Endothelial cell of umbilical vein (primary cell): ENCODE measurements around the gene NSD1. TPM values are rescaled to one million over a fixed set of nuclear protein-coding genes. Genes with fewer than 3 reads are reported as not detected.

Source experiments
- BruUV-seq: library from RNA; stranded (reverse); fragments of 400-500 nt; replicated peaks from 2 replicates; lab custom pipeline; 2021; lab: Mats Ljungman, UMichigan
- CTCF ChIA-PET: fragments of 300-600, 350-600 bp; sonication (Branson Sonifier 250); formaldehyde crosslinking; loops from one replicate; lab custom pipeline; 2021; ENCODE audit warnings: antibody characterized with exemption, inconsistent platforms; lab: Charles Lee
- POLR2A ChIA-PET: fragments of 300-600, 350-600 bp; sonication (Branson Sonifier 250); formaldehyde crosslinking; loops from one replicate; lab custom pipeline; 2021; ENCODE audit warnings: antibody characterized with exemption, inconsistent platforms; lab: Charles Lee
- DNase-seq: peaks from one replicate; pipeline ENCODE4 v3.0.0-alpha.2; 2011; ENCODE audit warnings: low read depth, low spot score
- FAIRE-seq: peaks from 2 replicates; lab custom pipeline; 2011; peaks lifted over from hg19 to GRCh38; lab: Jason Lieb, UNC
- H2AFZ ChIP-seq: 2 replicates; pipeline ENCODE4 v1.6.0; 2012; ENCODE audit warnings: low read depth, low read length, control low read depth, inconsistent platforms
- H3K27ac ChIP-seq: 2 replicates; pipeline ENCODE4 v1.5.1; 2011; ENCODE audit warnings: low read depth, mild to moderate bottlenecking, control low read depth, low read length, moderate library complexity; ENCODE audit not compliant: insufficient read depth
- H3K27me3 ChIP-seq, 2 experiments: 2 replicates each; pipeline versions ENCODE4 v1.6.0 to v1.6.1; 2011; ENCODE audit warnings: low read length in 2 of 2, mixed read lengths in 1 of 2; ENCODE audit not compliant: control insufficient read depth in 2 of 2, insufficient read depth in 2 of 2
- H3K36me3 ChIP-seq, 2 experiments: 2 replicates in 1 of 2; 3 replicates in 1 of 2; pipeline ENCODE4 v1.5.1; 2011; ENCODE audit warnings: low read length in 2 of 2, mild to moderate bottlenecking in 1 of 2, moderate library complexity in 1 of 2; ENCODE audit not compliant: control insufficient read depth in 2 of 2, insufficient read depth in 2 of 2; ENCODE audit errors: extremely low read depth in 1 of 2
- H3K4me1 ChIP-seq: 3 replicates; pipeline ENCODE4 v1.5.1; 2011; ENCODE audit warnings: mild to moderate bottlenecking, low read length; ENCODE audit not compliant: control insufficient read depth, insufficient read depth; ENCODE audit errors: extremely low read depth
- H3K4me2 ChIP-seq: 2 replicates; pipeline ENCODE4 v1.6.1; 2011; ENCODE audit warnings: low read length, control low read depth, mixed read lengths; ENCODE audit not compliant: insufficient read depth
- H3K4me3 ChIP-seq, 3 experiments: fragments of 200-600 bp in 1 of 3; sonication (generic), shearing (Covaris generic) in 1 of 3; replicated peaks in 1 of 3; 2 replicates each; pipeline ENCODE4 v1.5.1; 2011 to 2016; ENCODE audit warnings: control low read depth in 3 of 3, low read length in 3 of 3, mild to moderate bottlenecking in 2 of 3, inconsistent platforms in 1 of 3, low read depth in 1 of 3, moderate library complexity in 1 of 3; ENCODE audit not compliant: insufficient read depth in 1 of 3
- H3K79me2 ChIP-seq: 2 replicates; pipeline ENCODE4 v1.6.0; 2012; ENCODE audit warnings: low read length, inconsistent platforms; ENCODE audit not compliant: control insufficient read depth, insufficient read depth
- H3K9ac ChIP-seq: replicated peaks from 2 replicates; pipeline ENCODE3; 2011; ENCODE audit warnings: low read length, control low read depth; ENCODE audit not compliant: insufficient read depth; ENCODE audit errors: extremely low read depth
- H3K9me1 ChIP-seq: replicated peaks from 3 replicates; pipeline ENCODE4 v1.6.0; 2011; ENCODE audit warnings: mild to moderate bottlenecking, low read length; ENCODE audit not compliant: control insufficient read depth, insufficient read depth; ENCODE audit errors: extremely low read depth
- H3K9me3 ChIP-seq: replicated peaks from 2 replicates; pipeline ENCODE4 v1.5.1; 2012; ENCODE audit warnings: low read length, inconsistent platforms; ENCODE audit not compliant: control insufficient read depth, insufficient read depth
- H4K20me1 ChIP-seq: replicated peaks from 2 replicates; pipeline ENCODE3; 2011; ENCODE audit warnings: mild to moderate bottlenecking, low read length; ENCODE audit not compliant: control insufficient read depth, insufficient read depth; ENCODE audit errors: extremely low read depth
- EZH2 ChIP-seq: IDR thresholded peaks from 2 replicates; pipeline ENCODE4 v1.6.1; 2012; ENCODE audit warnings: borderline replicate concordance, low read depth, mild to moderate bottlenecking, moderate library complexity, low read length, inconsistent platforms; ENCODE audit not compliant: severe bottlenecking
- FOS ChIP-seq: IDR thresholded peaks from 2 replicates; pipeline ENCODE4 v1.6.1; 2011; ENCODE audit warnings: mild to moderate bottlenecking, low read length, moderate library complexity, borderline replicate concordance; ENCODE audit not compliant: insufficient read depth
- GATA2 ChIP-seq: IDR thresholded peaks from 2 replicates; pipeline ENCODE4 v1.7.0; 2011; ENCODE audit warnings: low read depth, mild to moderate bottlenecking, moderate library complexity, mixed read lengths, low read length; ENCODE audit not compliant: insufficient read length, insufficient read depth
- JUN ChIP-seq: IDR thresholded peaks from 2 replicates; pipeline ENCODE4 v1.6.1; 2011; ENCODE audit warnings: borderline replicate concordance, low read depth; ENCODE audit not compliant: insufficient read length, insufficient read depth
- MYC ChIP-seq: IDR thresholded peaks from one replicate; pipeline ENCODE4 v1.6.1; 2011; ENCODE audit warnings: mild to moderate bottlenecking, low read depth, low read length
- POLR2A ChIP-seq: IDR thresholded peaks from 2 replicates; pipeline ENCODE4 v1.6.1; 2012; ENCODE audit warnings: low read depth, mild to moderate bottlenecking, control low read depth, low read length
- POLR2AphosphoS5 ChIP-seq: IDR thresholded peaks from 2 replicates; pipeline ENCODE4 v1.6.1; 2012; ENCODE audit warnings: low read depth, mild to moderate bottlenecking, control low read depth, low read length, moderate library complexity; ENCODE audit not compliant: insufficient read depth
- dilution Hi-C: fragments of 300-500 bp; cut with MboI; formaldehyde crosslinking; loops from one replicate; pipeline ENCODE4 v1.15.0; 2019; ENCODE audit warnings: low sequenced_read_pairs; ENCODE audit not compliant: extremely low pct_ligation_motif_present
- intact Hi-C: fragments of 100-400 bp; cut with micrococcal nuclease; formaldehyde crosslinking; loops from one replicate; pipeline ENCODE4 v1.10.0; 2022
- polyA plus RNA-seq, 4 experiments: library from polyadenylated mRNA; depleted of rRNA in 3 of 4; stranded (reverse) in 3 of 4; unstranded in 1 of 4; fragments of >200 nt; gene quantifications; 2 replicates each; pipeline versions ENCODE4 v1.2.1 to v1.2.3, GENCODE V29; 2011 to 2012; ENCODE audit warnings: missing spikeins in 1 of 4
- total RNA-seq: library from RNA; stranded (reverse); gene quantifications from 2 replicates; pipeline ENCODE4 v1.2.3, GENCODE V29; 2021
- TF ChIP-seq, protein P1 (sequence below), 2 donors: IDR thresholded peaks; 1 replicate in 1 of 2; 2 replicates in 1 of 2; pipeline ENCODE4 v1.5.1; 2011; ENCODE audit warnings: low read length in 2 of 2, mild to moderate bottlenecking in 2 of 2, moderate library complexity in 2 of 2, control low read depth in 1 of 2, inconsistent platforms in 1 of 2, low read depth in 1 of 2; ENCODE audit not compliant: insufficient read depth in 1 of 2; ENCODE audit errors: extremely low read depth in 1 of 2
- TF ChIP-seq, protein P2 (sequence below): IDR thresholded peaks from 2 replicates; pipeline ENCODE4 v1.6.1; 2011; ENCODE audit not compliant: insufficient read depth, insufficient read length

NSD1 gene
- total and polyA plus RNA-seq, 2 donors (not counting 3 experiments of a cell fraction or from before 2014, with no cell fraction given), result 14.4 to 90.4 TPM

DNA sequence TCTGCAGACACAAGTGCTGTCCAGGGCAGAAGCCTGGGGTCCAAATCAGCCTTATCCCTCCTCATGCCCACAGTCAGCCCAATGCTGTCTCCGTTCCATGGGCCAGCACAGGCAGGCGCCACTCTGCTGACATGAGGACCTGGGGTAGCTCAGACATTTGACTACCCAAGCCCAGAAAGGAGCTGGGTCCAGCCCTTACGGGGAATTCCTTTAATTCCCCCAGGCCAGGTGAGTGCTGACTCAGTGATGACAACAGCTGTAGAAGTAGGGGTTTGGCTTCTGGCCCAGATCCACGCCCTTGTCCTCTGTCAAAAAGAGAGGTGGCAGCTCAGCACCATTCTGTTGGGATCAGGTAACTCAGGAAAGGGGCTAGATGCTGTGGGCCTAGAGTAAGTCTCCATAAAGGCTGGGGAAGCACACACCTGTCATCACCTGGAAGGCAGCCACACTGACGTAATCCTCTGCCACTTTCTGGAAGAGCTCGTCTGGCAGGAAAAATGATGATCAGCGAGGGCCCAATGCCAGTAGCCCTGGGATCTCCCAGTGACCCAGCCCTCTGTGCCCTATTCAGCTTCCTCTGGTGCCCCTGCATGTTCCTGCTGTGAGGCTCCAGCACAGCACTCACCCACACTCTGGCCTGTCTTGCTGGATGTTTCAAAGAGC is 168.1 kb downstream of the NSD1 start:
- TF ChIP-seq POLR2AphosphoS5 (no peak), GATA2 (no peak), FOS (no peak), EZH2 (no peak), POLR2A (no peak), MYC (no peak), JUN (no peak)
- TF ChIP-seq, protein P1, sequence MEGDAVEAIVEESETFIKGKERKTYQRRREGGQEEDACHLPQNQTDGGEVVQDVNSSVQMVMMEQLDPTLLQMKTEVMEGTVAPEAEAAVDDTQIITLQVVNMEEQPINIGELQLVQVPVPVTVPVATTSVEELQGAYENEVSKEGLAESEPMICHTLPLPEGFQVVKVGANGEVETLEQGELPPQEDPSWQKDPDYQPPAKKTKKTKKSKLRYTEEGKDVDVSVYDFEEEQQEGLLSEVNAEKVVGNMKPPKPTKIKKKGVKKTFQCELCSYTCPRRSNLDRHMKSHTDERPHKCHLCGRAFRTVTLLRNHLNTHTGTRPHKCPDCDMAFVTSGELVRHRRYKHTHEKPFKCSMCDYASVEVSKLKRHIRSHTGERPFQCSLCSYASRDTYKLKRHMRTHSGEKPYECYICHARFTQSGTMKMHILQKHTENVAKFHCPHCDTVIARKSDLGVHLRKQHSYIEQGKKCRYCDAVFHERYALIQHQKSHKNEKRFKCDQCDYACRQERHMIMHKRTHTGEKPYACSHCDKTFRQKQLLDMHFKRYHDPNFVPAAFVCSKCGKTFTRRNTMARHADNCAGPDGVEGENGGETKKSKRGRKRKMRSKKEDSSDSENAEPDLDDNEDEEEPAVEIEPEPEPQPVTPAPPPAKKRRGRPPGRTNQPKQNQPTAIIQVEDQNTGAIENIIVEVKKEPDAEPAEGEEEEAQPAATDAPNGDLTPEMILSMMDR (IDR thresholded peaks at IDR 0.05; ENCODE audit: extremely low read depth in 1 of 2, insufficient read depth in 1 of 2, low read depth in 1 of 2, low read length in 2 of 2), result no peak
- TF ChIP-seq, protein P2, sequence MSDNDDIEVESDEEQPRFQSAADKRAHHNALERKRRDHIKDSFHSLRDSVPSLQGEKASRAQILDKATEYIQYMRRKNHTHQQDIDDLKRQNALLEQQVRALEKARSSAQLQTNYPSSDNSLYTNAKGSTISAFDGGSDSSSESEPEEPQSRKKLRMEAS, result no peak
- H4K20me1 ChIP-seq, result no peaks in the 10 kb centered on the region
- H3K9me3 ChIP-seq, result no peaks in the 10 kb centered on the region
- peaks cover 0 to 16% of the 10 kb centered on the region in 2 experiments for H3K36me3 ChIP-seq
- ChIA-PET CTCF (interaction anchor here (1.6 to 4.8 kb wide), 4 partner anchors 8 to 190 kb away, joined by 3 to 30 read pairs (median 6); no protein-coding TSS in a partner anchor), POLR2A (no interaction called here)
- dilution Hi-C loops (no loop called here), intact Hi-C loops (loop anchor here (5.0 kb wide), 1 partner anchor 169 kb away; the partner anchor contains the start of gene NSD1)
- no peak overlapping the region for H2AFZ ChIP-seq
- no TSS peak for BruUV-seq
- FAIRE-seq (no peak), DNase-seq (no peak)
- peaks cover 37% of the 10 kb centered on the region for H3K4me1 ChIP-seq
- H3K9ac ChIP-seq, result no peak overlapping the region
- H3K79me2 ChIP-seq, result peaks cover 36% of the 10 kb centered on the region
- no peak overlapping the region for H3K4me2 ChIP-seq
- H3K27me3 ChIP-seq, result no peaks in the 10 kb centered on the region
- no peaks in the 10 kb centered on the region for H3K9me1 ChIP-seq
- no peak overlapping the region for H3K27ac ChIP-seq
- H3K4me3 ChIP-seq, result no peak overlapping the region
